Stimulated activated CD4-positive, alpha-beta T cell treated with anti-CD3 and anti-CD28 coated beads, Interleukin-2, amount 100 ng/mL, for 24 hours (primary cell): ENCODE results near the gene CA12.
A peak's percentile ranks its signal among the peaks of the same experiment; 100 is the strongest.

Experiments used
- DNase-seq, 2 donors: peaks; one replicate each; pipeline ENCODE4 v3.0.0-alpha.2; 2020

The CA12 gene

DNA sequence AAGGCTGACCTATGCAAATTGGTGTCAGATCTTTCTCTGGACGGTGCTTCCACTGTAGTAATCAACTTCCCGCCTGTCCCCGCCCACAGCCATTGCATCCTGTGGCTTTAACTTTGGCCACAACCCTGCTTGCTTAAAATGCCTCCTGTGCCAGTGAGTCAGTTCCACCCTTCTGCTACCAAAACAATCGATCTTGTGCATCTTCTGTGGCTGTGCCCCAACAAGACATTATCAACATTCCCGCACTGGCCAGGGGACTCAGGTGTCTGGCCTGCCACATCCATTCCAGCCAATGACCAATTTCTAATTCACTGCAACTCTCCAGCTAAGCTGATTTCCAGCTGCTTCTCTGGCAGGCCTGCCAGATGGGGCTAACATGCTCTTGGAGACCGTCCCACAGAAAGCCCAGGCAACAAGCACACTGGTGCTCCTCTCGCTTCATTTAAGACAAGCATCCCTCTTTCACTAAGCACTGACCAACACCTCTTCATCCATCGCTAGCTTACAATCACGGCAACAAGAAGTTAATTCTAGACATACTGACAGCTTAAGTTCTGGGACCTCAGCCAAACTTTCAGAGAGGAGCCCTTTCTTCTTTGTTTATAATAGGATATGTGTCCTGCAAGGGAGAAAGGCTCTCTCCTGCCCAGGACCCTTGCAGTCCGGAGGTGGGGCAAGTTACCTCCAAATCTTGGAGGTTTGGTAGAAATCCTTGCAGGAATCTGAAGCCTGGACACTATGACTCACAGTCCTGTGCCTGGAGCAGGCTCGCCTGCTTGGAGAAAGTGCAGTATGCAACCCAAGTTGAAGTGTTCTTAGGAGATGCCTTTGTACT, 6.7 kb downstream of the CA12 start:
- peak in 1 of 2 donors; percentile 44 for DNase-seq

DNA sequence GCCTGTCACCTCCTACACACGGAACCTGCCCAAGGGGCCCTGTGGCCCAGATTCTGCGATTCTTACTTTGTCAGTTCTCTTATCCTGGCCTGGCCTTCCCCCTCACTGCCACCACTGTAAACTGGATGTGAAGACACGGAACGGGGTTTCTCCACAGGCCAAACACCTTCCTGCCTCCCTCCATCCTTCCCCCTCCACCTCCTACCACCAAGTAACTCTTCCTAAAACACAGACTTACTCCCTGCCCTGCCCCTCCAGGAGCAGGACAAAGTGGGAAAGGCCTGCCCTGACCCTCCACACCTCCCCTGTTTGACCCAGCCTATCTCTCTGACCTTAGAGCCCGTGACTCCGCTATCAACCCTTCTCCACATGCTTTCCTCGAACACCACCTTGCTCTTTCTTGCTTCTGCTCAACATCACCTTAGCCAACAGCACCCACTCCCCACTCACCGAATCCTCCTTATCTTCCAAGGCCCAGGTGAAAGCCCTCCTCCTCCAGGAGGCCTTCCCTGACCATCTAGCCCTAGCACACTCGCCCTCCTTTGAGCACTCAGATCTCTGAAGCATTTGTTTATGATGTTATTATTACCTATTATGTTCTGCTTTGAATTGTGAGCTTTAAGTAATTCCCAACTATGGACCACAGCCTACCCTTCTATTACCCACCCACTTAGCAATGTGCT, 7.6 kb downstream of the CA12 start:
- no peak for DNase-seq

GRCh38 chr15:63373330-63373729, 8.3 kb downstream of the CA12 start:
- DNase-seq: no peak

- DNase-seq: no peak
Measured at GRCh38 chr15:63372753-63373152, 8.9 kb downstream of the CA12 start.

DNA sequence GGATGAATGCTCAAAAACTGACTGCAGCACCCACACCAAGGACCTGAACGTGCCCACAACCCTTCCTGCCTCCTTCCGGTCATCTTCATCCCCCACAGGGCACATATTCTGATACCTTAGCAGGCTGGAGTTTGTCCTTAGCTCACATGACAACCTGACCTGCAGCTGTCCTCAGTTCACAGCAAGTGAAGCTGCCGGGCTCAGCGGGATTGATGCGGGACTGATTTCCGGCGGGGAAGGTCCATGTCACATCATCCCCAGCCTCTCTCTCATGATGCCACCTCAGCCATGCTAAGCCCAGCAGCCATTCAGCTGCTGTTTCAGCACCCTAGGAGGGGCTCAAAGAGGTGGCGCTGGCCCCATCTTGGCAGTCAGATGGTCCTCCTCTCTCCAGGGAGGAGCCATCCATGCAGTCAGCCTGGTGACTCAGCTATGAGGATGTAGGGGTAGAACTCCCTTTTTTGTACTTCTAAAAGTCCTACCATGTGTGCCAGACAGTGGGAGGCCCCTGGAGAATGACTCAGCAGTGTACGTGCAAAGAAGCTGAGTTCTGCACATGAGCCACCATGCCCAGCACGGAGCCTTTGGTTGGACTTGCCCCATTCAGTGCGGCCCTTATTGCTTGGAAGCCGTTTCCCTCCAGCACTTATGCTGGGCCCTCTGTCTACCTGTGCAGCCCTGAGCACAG, 9.5 kb downstream of the CA12 start:
- peak; percentile 24 to 42 for DNase-seq

GRCh38 chr15:63371297-63371918, 10.2 kb downstream of the CA12 start:
- DNase-seq: no peak

- DNase-seq: no peak
Measured at GRCh38 chr15:63370764-63371163, 10.9 kb downstream of the CA12 start.

GRCh38 chr15:63369781-63370180, 11.9 kb downstream of the CA12 start:
- no peak for DNase-seq

GRCh38 chr15:63369296-63369695, 12.3 kb downstream of the CA12 start:
- no peak for DNase-seq

DNA sequence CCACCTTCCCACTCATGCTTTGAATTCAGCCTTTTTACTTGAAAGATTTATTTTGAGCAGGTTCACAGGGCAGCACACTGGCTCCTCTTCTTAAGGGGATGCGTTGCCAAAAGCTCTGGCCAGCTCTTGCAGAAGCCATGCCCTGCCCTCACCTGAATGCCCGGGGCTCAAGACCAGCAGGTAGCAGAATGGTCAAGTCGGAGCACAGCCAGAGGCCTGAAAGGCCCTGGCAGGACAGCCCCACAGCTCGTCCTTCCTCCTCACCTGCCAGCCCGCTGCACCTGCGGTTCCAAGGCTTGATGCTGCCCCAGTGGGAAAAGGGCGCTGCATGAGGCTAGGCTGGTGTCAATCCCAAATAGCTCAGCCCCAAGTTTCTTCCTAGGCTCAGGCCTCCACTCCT, 13.1 kb downstream of the CA12 start:
- DNase-seq: no peak

DNA sequence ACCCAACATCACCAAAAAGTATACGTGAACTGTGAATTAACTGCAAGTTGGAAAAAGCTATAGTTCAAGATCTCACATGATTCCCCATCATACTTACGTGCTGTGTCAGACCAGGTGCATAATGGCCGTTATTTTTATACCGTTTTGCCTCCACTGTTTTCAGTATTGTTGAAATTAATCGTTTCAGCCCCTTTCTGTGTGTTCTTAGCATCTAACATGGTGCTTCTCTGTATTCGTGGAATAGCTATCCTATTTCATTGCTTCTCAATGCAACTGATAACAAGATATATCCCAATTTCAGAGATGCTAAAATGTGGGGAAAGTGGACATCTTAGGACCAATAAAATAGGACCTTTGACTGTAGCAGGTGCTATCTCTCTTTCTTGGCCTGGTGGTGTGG, 13.7 kb downstream of the CA12 start:
- DNase-seq: no peak

GRCh38 chr15:63367390-63367789, 14.3 kb downstream of the CA12 start:
- DNase-seq: no peak

DNA sequence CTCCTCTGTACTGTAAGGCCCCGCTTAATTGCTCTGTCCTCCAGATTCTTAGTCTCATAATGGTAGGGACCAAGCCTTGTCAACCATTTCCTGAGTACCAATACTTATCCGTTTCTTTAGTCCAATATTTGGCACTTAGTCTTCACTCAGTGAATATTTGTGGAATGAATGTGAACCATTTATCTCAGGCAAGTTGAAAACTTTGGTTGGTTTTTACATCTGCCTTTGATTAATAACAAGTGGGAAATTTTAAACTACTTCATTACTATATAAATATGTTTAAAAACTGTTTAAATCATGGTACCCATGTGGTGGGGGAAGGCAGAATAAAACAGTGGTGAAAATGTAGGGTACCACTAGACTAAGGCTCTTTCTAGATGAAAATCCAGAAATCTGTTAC, 15.2 kb downstream of the CA12 start:
- no peak for DNase-seq

- DNase-seq: no peak
Measured at GRCh38 chr15:63365273-63365680, 16.4 kb downstream of the CA12 start.

DNA sequence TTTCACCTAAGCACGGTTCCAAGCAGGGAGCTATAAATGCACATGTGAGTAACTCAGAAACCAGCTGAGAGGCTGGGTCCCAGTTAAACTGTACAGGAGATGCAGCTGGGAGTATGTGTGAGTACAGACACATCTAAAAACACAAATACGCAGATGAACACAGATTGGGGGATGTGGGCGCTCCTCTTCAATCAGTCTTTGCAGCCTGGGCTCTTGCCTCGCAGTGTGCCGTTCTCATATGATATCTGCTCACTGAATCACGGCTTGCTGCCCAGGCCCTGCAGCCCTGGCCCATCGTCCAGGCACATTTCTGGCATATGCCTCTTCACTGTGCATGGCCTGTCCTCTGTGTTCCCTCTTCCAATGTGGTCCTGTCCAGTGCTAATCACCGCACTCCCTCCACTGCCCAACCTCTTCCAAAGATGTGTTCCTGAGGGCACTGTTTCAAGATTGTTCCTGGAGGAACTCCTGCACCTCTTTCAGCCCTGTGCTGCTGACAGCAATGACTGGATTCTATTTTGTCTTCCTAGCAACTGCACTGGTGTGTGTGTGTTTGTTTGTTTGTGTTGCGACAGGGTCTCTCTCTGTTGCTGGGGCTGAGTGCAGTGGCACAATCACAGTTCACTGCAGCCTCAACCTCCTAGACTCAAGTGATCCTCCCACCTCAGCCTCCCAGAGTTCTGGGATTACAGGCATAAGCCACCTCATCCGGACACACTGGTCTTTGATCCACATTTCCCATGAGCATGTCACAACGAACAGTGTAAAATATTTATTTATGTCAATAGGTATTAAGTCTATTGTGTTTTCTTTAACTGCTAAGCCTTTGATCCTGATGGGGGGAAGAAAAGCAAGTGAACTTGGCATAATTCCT, 17.0 kb downstream of the CA12 start:
- no peak for DNase-seq

GRCh38 chr15:63363292-63363691, 18.4 kb downstream of the CA12 start:
- DNase-seq: no peak

DNA sequence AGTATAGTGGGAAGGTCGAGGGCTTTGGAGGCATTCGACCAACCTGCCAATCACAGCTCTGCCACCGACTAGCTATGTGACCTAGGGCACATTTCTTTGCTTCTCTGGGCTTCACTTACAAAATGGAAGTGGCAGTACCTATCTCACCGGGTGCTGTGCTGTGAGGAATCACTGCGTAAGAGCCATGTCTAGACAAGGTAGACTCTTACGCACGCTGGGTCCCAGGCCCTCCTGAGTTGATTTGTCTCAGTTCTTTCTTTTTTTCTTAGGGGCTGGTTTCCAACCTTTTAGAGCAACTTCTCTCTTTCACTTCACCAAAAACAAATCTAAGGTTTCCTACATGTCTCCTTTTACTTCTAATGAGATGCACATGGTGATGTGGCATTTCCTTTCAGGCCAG, 18.8 kb downstream of the CA12 start:
- DNase-seq: no peak

- no peak for DNase-seq
Measured at GRCh38 chr15:63362196-63362595, 19.4 kb downstream of the CA12 start.

DNA sequence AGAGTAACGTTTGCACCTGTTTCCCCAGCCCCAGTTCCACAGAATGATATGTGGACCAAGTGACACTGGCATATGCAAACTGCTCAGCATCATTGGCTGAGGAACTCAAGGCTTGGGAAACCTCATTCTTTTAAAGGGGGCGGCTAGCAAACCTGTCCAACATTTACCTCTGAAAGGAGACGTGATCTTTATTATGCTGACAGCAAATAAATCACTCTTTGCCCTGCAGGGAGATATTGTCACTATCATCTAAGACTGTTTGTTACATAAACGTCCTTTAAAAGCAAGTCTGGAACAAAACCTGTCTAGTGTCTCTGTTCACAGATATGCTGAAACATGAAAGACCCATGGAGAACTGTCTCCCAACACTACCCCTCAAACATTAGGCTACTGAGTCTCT, 21.5 kb downstream of the CA12 start:
- no peak for DNase-seq

DNA sequence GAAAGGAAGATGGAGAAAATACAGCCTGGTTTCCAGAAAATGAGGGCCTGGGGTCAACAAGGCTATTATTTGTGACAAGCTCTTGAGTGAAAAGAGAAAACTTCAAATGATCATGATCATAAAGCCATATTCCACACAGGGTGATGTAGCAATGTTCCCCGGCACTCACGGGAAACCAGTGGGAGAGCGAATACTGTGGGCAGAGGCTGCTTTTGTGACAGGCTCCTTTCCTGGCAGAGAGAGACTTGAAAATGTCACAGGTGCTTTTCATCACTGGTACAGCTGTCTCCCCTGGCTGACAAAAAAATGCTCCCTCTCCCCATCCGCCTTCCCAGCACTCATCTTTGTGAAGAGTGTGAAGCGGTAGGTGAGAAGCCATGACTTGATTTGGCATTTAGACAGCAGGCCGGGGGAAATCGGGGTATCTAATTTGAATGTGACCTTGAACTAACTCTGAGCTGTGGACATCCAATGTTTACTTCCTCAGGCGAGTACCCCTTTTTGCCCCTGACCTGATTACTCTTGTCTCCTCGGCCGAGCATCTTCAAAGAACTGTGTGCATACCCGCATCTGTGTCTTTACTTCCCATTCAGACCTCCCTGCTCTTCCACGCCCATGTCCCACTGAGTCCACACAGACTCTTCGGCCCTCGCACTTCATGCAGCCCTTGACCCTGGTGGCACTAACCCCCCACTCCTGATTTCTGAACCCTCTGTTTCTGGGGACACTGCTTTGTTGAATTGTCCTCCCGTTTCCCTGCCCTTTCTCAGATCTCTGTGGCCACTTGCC, 23.2 kb downstream of the CA12 start:
- DNase-seq: no peak

DNA sequence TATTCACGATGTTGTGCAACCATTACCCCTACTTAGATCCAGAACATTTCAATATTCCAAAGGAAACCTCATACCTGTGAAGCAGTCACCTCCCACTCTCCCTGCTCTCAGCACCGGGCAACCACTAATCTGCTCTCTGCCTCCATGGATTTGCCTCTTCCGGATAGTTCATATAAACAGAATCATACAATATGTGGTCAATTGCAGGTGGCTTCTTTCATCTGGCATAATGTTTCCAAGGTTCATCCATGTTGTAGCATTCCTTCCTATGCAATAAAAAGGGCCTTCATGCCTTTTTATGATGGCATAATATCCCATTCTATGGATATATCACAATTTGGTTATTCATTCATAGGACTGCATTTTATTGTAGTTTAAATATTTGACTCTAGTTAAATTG, 23.9 kb downstream of the CA12 start:
- no peak for DNase-seq

DNA sequence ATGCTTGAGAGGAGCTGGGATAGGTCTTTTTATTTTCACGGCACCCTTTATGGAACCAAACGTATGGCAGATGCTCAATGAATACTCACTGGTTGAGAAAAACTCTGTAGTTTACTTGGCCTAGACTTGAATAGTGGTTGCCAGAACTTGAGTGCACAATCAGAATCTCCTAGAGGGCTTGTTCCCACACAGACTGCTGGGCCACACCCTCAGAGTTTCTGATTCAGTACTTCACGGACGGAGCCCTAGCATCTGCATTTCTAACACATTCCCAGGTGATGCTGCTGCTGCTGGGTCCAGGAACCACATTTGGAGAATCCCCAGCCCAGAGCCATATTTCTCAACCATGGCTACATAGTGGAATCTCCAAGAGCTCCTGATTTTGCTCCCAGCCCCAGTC, 24.6 kb downstream of the CA12 start:
- no peak for DNase-seq
